GM12878 (cell line): ENCODE results near the gene RRH. TPM values are rescaled to one million over a fixed set of nuclear protein-coding genes. Genes with fewer than 3 reads are reported as not detected.

ENCODE experiments used
- ATAC-seq: fragments of 200-7000 bp; cut with Tn5 transposase; 3 replicates; pipeline ENCODE4 v1.9.1; 2020; ENCODE audit warnings: mild to moderate bottlenecking, moderate library complexity
- BruUV-seq: library from RNA; stranded (reverse); fragments of 400-500 nt; replicated peaks from 2 replicates; lab custom pipeline; 2021; lab: Mats Ljungman, UMichigan
- CTCF ChIA-PET: fragments of 300-600 bp; sonication (Branson Sonifier 250); formaldehyde crosslinking; extraction: SDS; loops from one replicate; lab custom pipeline; 2021; ENCODE audit warnings: inconsistent platforms; lab: Yijun Ruan, JAX
- POLR2A ChIA-PET: fragments of 350-600 bp; formaldehyde crosslinking; extraction: SDS; loops from one replicate; lab custom pipeline; 2021; ENCODE audit warnings: inconsistent platforms; lab: Charles Lee
- RAD21 ChIA-PET: fragments of 300-600 bp; sonication (Branson Sonifier 250); formaldehyde crosslinking; loops from one replicate; lab custom pipeline; 2023; ENCODE audit warnings: antibody characterized with exemption; ENCODE audit not compliant: unreplicated experiment; lab: Charles Lee
- SMC1A ChIA-PET: fragments of 300-600 bp; sonication (Branson Sonifier 250); formaldehyde crosslinking; loops from one replicate; lab custom pipeline; 2023; ENCODE audit not compliant: unreplicated experiment, uncharacterized antibody; lab: Charles Lee
- DNase-seq: peaks from one replicate; pipeline ENCODE4 v3.0.0-alpha.2; 2011; ENCODE audit warnings: low read depth, low spot score
- FAIRE-seq: peaks from 3 replicates; lab custom pipeline; 2011; peaks lifted over from hg19 to GRCh38; lab: Jason Lieb, UNC
- H2AFZ ChIP-seq: 2 replicates; pipeline ENCODE4 v1.6.0; 2011; ENCODE audit warnings: low read depth, low read length, control low read depth; ENCODE audit not compliant: control insufficient read depth
- H3K27ac ChIP-seq: 2 replicates; pipeline ENCODE4 v1.5.1; 2011; ENCODE audit warnings: control low read depth; ENCODE audit not compliant: control insufficient read depth, insufficient read depth
- H3K27me3 ChIP-seq, 2 experiments: replicated peaks in 1 of 2; 2 replicates each; pipeline versions ENCODE4 v1.6.0 to v1.6.1; 2011; ENCODE audit warnings: low read length in 1 of 2; ENCODE audit not compliant: control insufficient read depth in 2 of 2, insufficient read depth in 2 of 2
- H3K36me3 ChIP-seq, 2 experiments: 2 replicates each; pipeline ENCODE4 v1.5.1; 2011; ENCODE audit warnings: low read length in 1 of 2; ENCODE audit not compliant: control insufficient read depth in 2 of 2, insufficient read depth in 2 of 2
- H3K4me1 ChIP-seq: 2 replicates; pipeline ENCODE4 v1.6.1; 2011; ENCODE audit warnings: mild to moderate bottlenecking, low read length, moderate library complexity, mixed read lengths; ENCODE audit not compliant: control insufficient read depth, insufficient read depth
- H3K4me2 ChIP-seq: 2 replicates; pipeline ENCODE4 v1.6.0; 2011; ENCODE audit warnings: control low read depth; ENCODE audit not compliant: control insufficient read depth, insufficient read depth
- H3K4me3 ChIP-seq: fragments of 200-600 bp; sonication (generic); 2 replicates; pipeline ENCODE4 v1.5.1; 2016
- H3K79me2 ChIP-seq: 2 replicates; pipeline ENCODE4 v1.6.0; 2011; ENCODE audit warnings: low read length; ENCODE audit not compliant: control insufficient read depth, insufficient read depth
- H3K9ac ChIP-seq: 2 replicates; pipeline ENCODE4 v1.8.0; 2011; ENCODE audit warnings: low read length, control low read depth, mixed read lengths; ENCODE audit not compliant: control insufficient read depth, insufficient read depth
- H3K9me3 ChIP-seq: replicated peaks from 3 replicates; pipeline ENCODE4 v1.5.1; 2011; ENCODE audit warnings: mild to moderate bottlenecking, low read length; ENCODE audit not compliant: control insufficient read depth, insufficient read depth
- H4K20me1 ChIP-seq: 2 replicates; pipeline ENCODE4 v1.6.0; 2011; ENCODE audit not compliant: control insufficient read depth, insufficient read depth
- CBX5 ChIP-seq: sonication (generic); IDR thresholded peaks from 2 replicates; pipeline ENCODE4 v1.6.1; 2016; ENCODE audit warnings: low read depth, moderate library complexity, mild to moderate bottlenecking, inconsistent platforms
- CUX1 ChIP-seq: IDR thresholded peaks from 2 replicates; pipeline ENCODE4 v1.6.1; 2012; ENCODE audit warnings: improper control_type of control experiment, low read depth, low read length; ENCODE audit not compliant: insufficient replicate concordance
- HDAC2 ChIP-seq: fragments of 200-600 bp; sonication (generic); IDR thresholded peaks from 2 replicates; pipeline ENCODE4 v1.6.1; 2017
- MEF2B ChIP-seq: fragments of 450-650 bp; IDR thresholded peaks from 2 replicates; pipeline ENCODE4 v1.6.1; 2018; ENCODE audit warnings: mild to moderate bottlenecking, moderate library complexity; ENCODE audit not compliant: partially characterized antibody, poor library complexity, severe bottlenecking
- NR2C1 ChIP-seq: fragments of 450-650 bp; IDR thresholded peaks from 2 replicates; pipeline ENCODE4 v1.6.1; 2017; ENCODE audit warnings: antibody characterized with exemption, mild to moderate bottlenecking, moderate library complexity
- NR2C2 ChIP-seq: IDR thresholded peaks from 2 replicates; pipeline ENCODE4 v1.6.1; 2011; ENCODE audit warnings: borderline replicate concordance, low read depth; ENCODE audit not compliant: control insufficient read depth, insufficient read length
- POLR2AphosphoS5 ChIP-seq: IDR thresholded peaks from 2 replicates; pipeline ENCODE4 v1.6.1; 2011; ENCODE audit warnings: mild to moderate bottlenecking, low read length, inconsistent platforms
- RBBP5 ChIP-seq: fragments of 200-600 bp; sonication (generic); conservative IDR thresholded peaks from 2 replicates; pipeline ENCODE4 v1.6.1; 2016
- SKIL ChIP-seq: fragments of 450-650 bp; IDR thresholded peaks from 2 replicates; pipeline ENCODE4 v1.6.1; 2017; ENCODE audit warnings: mild to moderate bottlenecking, low read depth, inconsistent platforms; ENCODE audit not compliant: poor library complexity, severe bottlenecking
- SMC3 ChIP-seq: IDR thresholded peaks from 2 replicates; pipeline ENCODE4 v1.6.1; 2011; ENCODE audit warnings: low read length, improper control_type of control experiment, borderline replicate concordance
- STAT1 ChIP-seq: fragments of 450-650 bp; conservative IDR thresholded peaks from 2 replicates; pipeline ENCODE4 v1.6.1; 2014; ENCODE audit warnings: antibody characterized with exemption, mild to moderate bottlenecking
- TARDBP ChIP-seq: IDR thresholded peaks from 2 replicates; pipeline ENCODE4 v1.6.1; 2016; ENCODE audit warnings: borderline replicate concordance
- TBL1XR1 ChIP-seq: IDR thresholded peaks from 2 replicates; pipeline ENCODE4 v1.6.1; 2012; ENCODE audit warnings: low read depth, low read length, improper control_type of control experiment
- USF2 ChIP-seq: IDR thresholded peaks from 2 replicates; pipeline ENCODE4 v1.6.1; 2011; ENCODE audit warnings: low read depth, low read length, improper control_type of control experiment, borderline replicate concordance
- WGBS: methylation state at CpG from one replicate; pipeline ENCODE4 v1.1.6; 2016; ENCODE audit warnings: low lambda C conversion rate; ENCODE audit not compliant: insufficient replicate concordance, insufficient coverage; ENCODE audit errors: missing lambda C conversion rate; 5-methylcytosine and 5-hydroxymethylcytosine counted together
- in situ Hi-C: fragments of 300-500 bp; cut with MboI; formaldehyde crosslinking; loops from 9 replicates; pipeline ENCODE4 v1.14.3; 2018; ENCODE audit warnings: mixed read lengths
- intact Hi-C: fragments of 100-400 bp; cut with micrococcal nuclease; formaldehyde crosslinking; loops from one replicate; pipeline ENCODE4 v1.14.2; 2022; ENCODE audit not compliant: unreplicated experiment
- polyA plus RNA-seq, 11 experiments: library from polyadenylated mRNA; depleted of rRNA in 4 of 11; unstranded in 6 of 11; stranded (reverse) in 5 of 11; fragments of >200 nt; fragmentation: Nextera tagmentation in 4 of 11; fragmentation: Illumina TruSeq in 1 of 11; extraction: Ambion mirVana in 4 of 11; extraction: Trizol in 1 of 11; gene quantifications; 1 replicate in 1 of 11; 2 replicates in 10 of 11; pipeline versions ENCODE4 v1.2.1 to v1.2.3, GENCODE V29; 2011 to 2016; ENCODE audit warnings: inconsistent platforms in 2 of 11, missing spikeins in 2 of 11, low read depth in 1 of 11
- total RNA-seq, 4 experiments: library from RNA; depleted of rRNA in 3 of 4; stranded (reverse); fragments of >200 nt in 3 of 4; fragmentation: Illumina TruSeq in 1 of 4; extraction: Trizol in 1 of 4; gene quantifications; 2 replicates each; pipeline versions ENCODE4 v1.2.1 to v1.2.3, GENCODE V29; 2013 to 2021
- TF ChIP-seq, protein P1 (sequence below): fragments of 450-650 bp; conservative IDR thresholded peaks from 2 replicates; pipeline ENCODE4 v1.6.1; 2017; ENCODE audit warnings: mild to moderate bottlenecking, moderate library complexity

RRH gene
- total and polyA plus RNA-seq, 10 of the 15 experiments (the other 5 are each of a cell fraction or from before 2014, with no cell fraction given), result 0.06 to 0.24 (median 0.12) TPM; not detected in 6

GRCh38 chr4:109872065-109872464 lies 44.3 kb downstream of the RRH start:
- Histone ChIP-seq H3K27me3 (no peaks in the 10 kb centered on the region), H3K79me2 (no peaks in the 10 kb centered on the region), H3K27ac (no peak overlapping the region), H3K4me3 (no peak overlapping the region), H3K4me1 (peaks cover 1% of the 10 kb centered on the region; the same call in 1 of the 2 replicates), H3K36me3 (no peaks in the 10 kb centered on the region), H4K20me1 (no peaks in the 10 kb centered on the region), H2AFZ (no peak overlapping the region), H3K4me2 (no peak overlapping the region), H3K9ac (no peak overlapping the region), H3K9me3 (no peaks in the 10 kb centered on the region)
- POLR2A ChIA-PET, result no interaction called here
- CTCF ChIA-PET, result interaction anchor here (0.6 kb wide), 1 partner anchor 82 kb away, joined by 3 read pairs; no protein-coding TSS in a partner anchor
- 63% methylated on average over 2 of the region's 2 CpGs for WGBS
- ATAC-seq (no peak), FAIRE-seq (no peak), DNase-seq (no peak)
- RAD21 ChIA-PET, result no interaction called here
- intact Hi-C loops (no loop called here), in situ Hi-C loops (no loop called here)
- SMC1A ChIA-PET, result no interaction called here
- BruUV-seq, result no TSS peak
- TF ChIP-seq NR2C1, result no peak
- TF ChIP-seq USF2, result no peak
- no peak for TF ChIP-seq TARDBP
- no peak for TF ChIP-seq STAT1
- TF ChIP-seq CBX5, result no peak
- no peak for TF ChIP-seq HDAC2
- TF ChIP-seq SKIL, result no peak
- TF ChIP-seq, protein P1, sequence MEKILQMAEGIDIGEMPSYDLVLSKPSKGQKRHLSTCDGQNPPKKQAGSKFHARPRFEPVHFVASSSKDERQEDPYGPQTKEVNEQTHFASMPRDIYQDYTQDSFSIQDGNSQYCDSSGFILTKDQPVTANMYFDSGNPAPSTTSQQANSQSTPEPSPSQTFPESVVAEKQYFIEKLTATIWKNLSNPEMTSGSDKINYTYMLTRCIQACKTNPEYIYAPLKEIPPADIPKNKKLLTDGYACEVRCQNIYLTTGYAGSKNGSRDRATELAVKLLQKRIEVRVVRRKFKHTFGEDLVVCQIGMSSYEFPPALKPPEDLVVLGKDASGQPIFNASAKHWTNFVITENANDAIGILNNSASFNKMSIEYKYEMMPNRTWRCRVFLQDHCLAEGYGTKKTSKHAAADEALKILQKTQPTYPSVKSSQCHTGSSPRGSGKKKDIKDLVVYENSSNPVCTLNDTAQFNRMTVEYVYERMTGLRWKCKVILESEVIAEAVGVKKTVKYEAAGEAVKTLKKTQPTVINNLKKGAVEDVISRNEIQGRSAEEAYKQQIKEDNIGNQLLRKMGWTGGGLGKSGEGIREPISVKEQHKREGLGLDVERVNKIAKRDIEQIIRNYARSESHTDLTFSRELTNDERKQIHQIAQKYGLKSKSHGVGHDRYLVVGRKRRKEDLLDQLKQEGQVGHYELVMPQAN, result no peak
- TF ChIP-seq TBL1XR1, result no peak
- TF ChIP-seq NR2C2, result no peak
- TF ChIP-seq SMC3, result no peak
- no peak for TF ChIP-seq CUX1
- no peak for TF ChIP-seq MEF2B
- no peak for TF ChIP-seq RBBP5
- TF ChIP-seq POLR2AphosphoS5, result no peak
